Astrocyte (in vitro differentiated cells and primary cell): ENCODE measurements around the gene COL18A1. TPM values are rescaled to one million over a fixed set of nuclear protein-coding genes. Genes with fewer than 3 reads are reported as not detected.
A peak's percentile ranks its signal among the peaks of the same experiment; 100 is the strongest.
"Not testable (repeated sequence)": the region's sequence is repeated elsewhere in the genome, so short reads cannot be mapped to it uniquely, and the experiment has no call there.

Source experiments
- DNase-seq: peaks from one replicate; pipeline ENCODE4 v3.0.0-alpha.2; 2010; ENCODE audit warnings: low read depth
- FAIRE-seq: peaks from 2 replicates; lab custom pipeline; 2011; peaks lifted over from hg19 to GRCh38; lab: Jason Lieb, UNC
- H2AFZ ChIP-seq: 2 replicates; pipeline ENCODE4 v1.6.0; 2012; ENCODE audit warnings: low read depth, low read length, inconsistent platforms
- H3K27ac ChIP-seq: 2 replicates; pipeline ENCODE4 v1.5.1; 2011; ENCODE audit warnings: low read depth, low read length, inconsistent platforms
- H3K27me3 ChIP-seq: 2 replicates; pipeline ENCODE4 v1.6.0; 2011; ENCODE audit warnings: low read length, inconsistent platforms; ENCODE audit not compliant: insufficient read depth
- H3K36me3 ChIP-seq: 2 replicates; pipeline ENCODE4 v1.5.1; 2011; ENCODE audit warnings: low read length, inconsistent platforms; ENCODE audit not compliant: insufficient read depth
- H3K4me1 ChIP-seq: 2 replicates; pipeline ENCODE4 v1.5.1; 2011; ENCODE audit warnings: low read length, inconsistent platforms; ENCODE audit not compliant: insufficient read depth
- H3K4me2 ChIP-seq: 2 replicates; pipeline ENCODE4 v1.6.0; 2012; ENCODE audit warnings: low read length, inconsistent platforms
- H3K4me3 ChIP-seq: 2 replicates; pipeline ENCODE4 v1.5.1; 2011; ENCODE audit warnings: low read depth, mild to moderate bottlenecking, low read length, inconsistent platforms; ENCODE audit not compliant: insufficient read depth
- H3K79me2 ChIP-seq: 2 replicates; pipeline ENCODE4 v1.6.0; 2012; ENCODE audit warnings: mild to moderate bottlenecking, low read length, inconsistent platforms; ENCODE audit not compliant: insufficient read depth
- H3K9ac ChIP-seq: 2 replicates; pipeline ENCODE4 v1.6.0; 2012; ENCODE audit warnings: mild to moderate bottlenecking, low read length, inconsistent platforms
- H3K9me3 ChIP-seq: 2 replicates; pipeline ENCODE4 v1.5.1; 2012; ENCODE audit warnings: low read depth, mild to moderate bottlenecking, low read length, inconsistent platforms; ENCODE audit not compliant: insufficient read depth
- H4K20me1 ChIP-seq: 2 replicates; pipeline ENCODE4 v1.6.0; 2012; ENCODE audit warnings: low read length, inconsistent platforms; ENCODE audit not compliant: insufficient read depth
- H3K27ac Mint-ChIP-seq: one replicate; pipeline ENCODE4 v1.8.0; 2021; ENCODE audit warnings: mild to moderate bottlenecking, mixed read lengths; ENCODE audit not compliant: unreplicated experiment
- H3K27me3 Mint-ChIP-seq: one replicate; pipeline ENCODE4 v1.8.0; 2021; ENCODE audit warnings: low read depth, mixed read lengths; ENCODE audit not compliant: unreplicated experiment
- H3K36me3 Mint-ChIP-seq: one replicate; pipeline ENCODE4 v1.8.0; 2021; ENCODE audit warnings: low read depth, mixed read lengths; ENCODE audit not compliant: unreplicated experiment
- H3K4me1 Mint-ChIP-seq: one replicate; pipeline ENCODE4 v1.8.0; 2021; ENCODE audit warnings: low read depth, mixed read lengths; ENCODE audit not compliant: unreplicated experiment
- H3K4me3 Mint-ChIP-seq: one replicate; pipeline ENCODE4 v1.8.0; 2021; ENCODE audit warnings: mild to moderate bottlenecking, moderate library complexity, mixed read lengths; ENCODE audit not compliant: unreplicated experiment
- H3K9me3 Mint-ChIP-seq: one replicate; pipeline ENCODE4 v1.8.0; 2021; ENCODE audit warnings: mild to moderate bottlenecking, mixed read lengths; ENCODE audit not compliant: unreplicated experiment
- EZH2 ChIP-seq: IDR thresholded peaks from 2 replicates; pipeline ENCODE4 v1.6.1; 2012; ENCODE audit warnings: mild to moderate bottlenecking, low read length, inconsistent platforms; ENCODE audit not compliant: insufficient read depth
- total RNA-seq: library from RNA; stranded (reverse); gene quantifications from 2 replicates; pipeline ENCODE4 v1.2.1, GENCODE V29; 2021
- TF ChIP-seq, protein P1 (sequence below): IDR thresholded peaks from 2 replicates; pipeline ENCODE4 v1.5.1; 2011; ENCODE audit warnings: low read depth, mild to moderate bottlenecking, inconsistent platforms, low read length, moderate library complexity; ENCODE audit not compliant: insufficient read depth

The COL18A1 gene
- total RNA-seq, 1 donor from 2014 or later, result 616 TPM

DNA sequence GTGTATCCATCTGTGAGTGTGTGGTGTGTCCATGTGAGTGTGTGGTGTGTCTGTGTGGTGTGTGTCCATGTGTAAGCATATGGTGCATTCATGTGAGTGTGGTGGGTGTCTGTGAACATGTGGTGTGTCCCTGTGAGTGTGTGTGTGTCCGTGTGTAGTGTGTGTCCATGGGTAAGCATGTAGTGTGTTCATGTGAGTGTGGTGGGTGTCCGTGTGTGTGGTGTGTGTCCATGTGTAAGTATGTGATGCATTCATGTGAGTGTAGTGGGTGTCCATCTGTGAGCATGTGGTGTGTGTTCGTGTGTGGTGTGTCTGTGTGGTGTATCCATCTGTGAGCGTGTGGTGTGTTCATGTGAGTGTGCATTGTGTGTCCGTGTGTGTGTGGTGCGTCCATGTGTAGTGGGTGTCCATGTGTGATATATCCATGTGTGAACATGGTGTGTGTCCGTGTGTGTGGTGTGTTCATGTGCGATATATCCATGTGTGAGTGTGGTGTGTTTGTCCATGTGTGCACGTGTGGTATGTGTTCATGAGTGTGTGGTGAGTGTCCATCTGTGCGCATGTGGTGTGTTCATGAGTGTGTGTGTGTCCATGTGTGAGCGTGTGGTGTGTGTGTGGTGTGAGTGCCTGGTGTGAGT lies 124.9 kb downstream of the COL18A1 start:
- Histone ChIP-seq H3K4me1 (peaks cover 10% of the 10 kb centered on the region), H3K4me2 (no peak overlapping the region), H4K20me1 (peaks cover 18% of the 10 kb centered on the region), H3K27me3 (no peaks in the 10 kb centered on the region), H3K36me3 (peaks cover 9% of the 10 kb centered on the region), H3K27ac (no peak overlapping the region), H3K9ac (no peak overlapping the region), H3K79me2 (peaks cover 7% of the 10 kb centered on the region), H3K4me3 (no peak overlapping the region), H2AFZ (no peak overlapping the region), H3K9me3 (no peaks in the 10 kb centered on the region)
- H3K27ac Mint-ChIP-seq, result no peak overlapping the region
- H3K4me3 Mint-ChIP-seq, result no peak overlapping the region
- no peaks in the 10 kb centered on the region for H3K9me3 Mint-ChIP-seq
- H3K27me3 Mint-ChIP-seq, result no peaks in the 10 kb centered on the region
- H3K36me3 Mint-ChIP-seq, result peaks cover 1% of the 10 kb centered on the region
- FAIRE-seq (peak; percentile 34), DNase-seq (no peak)
- TF ChIP-seq, protein P1, sequence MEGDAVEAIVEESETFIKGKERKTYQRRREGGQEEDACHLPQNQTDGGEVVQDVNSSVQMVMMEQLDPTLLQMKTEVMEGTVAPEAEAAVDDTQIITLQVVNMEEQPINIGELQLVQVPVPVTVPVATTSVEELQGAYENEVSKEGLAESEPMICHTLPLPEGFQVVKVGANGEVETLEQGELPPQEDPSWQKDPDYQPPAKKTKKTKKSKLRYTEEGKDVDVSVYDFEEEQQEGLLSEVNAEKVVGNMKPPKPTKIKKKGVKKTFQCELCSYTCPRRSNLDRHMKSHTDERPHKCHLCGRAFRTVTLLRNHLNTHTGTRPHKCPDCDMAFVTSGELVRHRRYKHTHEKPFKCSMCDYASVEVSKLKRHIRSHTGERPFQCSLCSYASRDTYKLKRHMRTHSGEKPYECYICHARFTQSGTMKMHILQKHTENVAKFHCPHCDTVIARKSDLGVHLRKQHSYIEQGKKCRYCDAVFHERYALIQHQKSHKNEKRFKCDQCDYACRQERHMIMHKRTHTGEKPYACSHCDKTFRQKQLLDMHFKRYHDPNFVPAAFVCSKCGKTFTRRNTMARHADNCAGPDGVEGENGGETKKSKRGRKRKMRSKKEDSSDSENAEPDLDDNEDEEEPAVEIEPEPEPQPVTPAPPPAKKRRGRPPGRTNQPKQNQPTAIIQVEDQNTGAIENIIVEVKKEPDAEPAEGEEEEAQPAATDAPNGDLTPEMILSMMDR, result no peak
- TF ChIP-seq EZH2, result no peak
- no peaks in the 10 kb centered on the region for H3K4me1 Mint-ChIP-seq

DNA sequence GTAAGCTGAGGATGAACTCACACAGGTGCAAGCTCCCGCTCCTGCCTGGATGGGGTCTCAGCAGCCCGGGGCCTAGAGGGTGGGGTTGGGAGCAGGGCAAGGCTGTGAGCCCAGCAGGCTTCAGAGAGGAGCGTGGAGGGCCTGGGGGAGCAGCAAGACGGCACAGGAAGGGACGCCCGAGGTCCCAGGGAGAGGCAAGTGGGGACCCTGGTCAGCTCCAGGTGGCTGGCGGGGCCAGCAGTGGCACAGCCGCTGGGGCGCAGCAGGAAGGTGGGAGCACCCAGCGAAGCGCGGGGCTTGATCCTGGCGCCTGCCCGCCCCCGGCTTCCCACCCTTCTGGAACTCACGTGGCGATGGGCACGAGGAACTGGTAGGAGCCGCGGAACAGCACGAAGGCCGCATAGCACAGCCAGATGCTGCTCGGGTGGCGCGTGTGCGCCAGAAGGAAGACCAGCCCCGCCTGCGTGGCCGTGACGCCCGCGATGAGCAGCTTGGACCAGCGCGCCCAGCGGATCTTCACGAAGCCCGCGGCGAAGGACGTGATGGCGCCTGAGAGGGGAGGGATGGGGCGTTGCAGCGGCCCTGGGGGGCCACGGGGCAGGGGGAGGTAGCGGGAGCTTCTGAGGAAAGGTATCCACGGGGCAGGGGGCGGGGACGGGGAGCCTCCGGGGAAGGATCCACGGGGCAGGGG lies 125.6 kb downstream of the COL18A1 start:
- Mint-ChIP-seq H3K4me3 (no peak overlapping the region), H3K4me1 (no peaks in the 10 kb centered on the region)
- no peak overlapping the region for H3K9ac ChIP-seq

DNA sequence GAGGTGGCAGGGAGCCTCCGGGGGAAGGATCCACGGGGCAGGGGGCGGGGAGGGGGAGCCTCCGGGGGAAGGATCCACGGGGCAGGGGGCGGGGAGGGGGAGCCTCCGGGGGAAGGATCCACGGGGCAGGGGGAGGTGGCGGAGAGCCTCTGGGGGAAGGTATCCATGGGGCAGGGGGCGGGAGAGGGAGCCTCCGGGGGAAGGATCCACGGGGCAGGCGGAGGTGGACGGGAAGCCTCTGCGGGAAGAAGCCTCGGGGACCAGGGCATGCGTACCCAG lies 126.1 kb downstream of the COL18A1 start:
- Histone ChIP-seq H3K4me1 (peaks cover 10% of the 10 kb centered on the region), H4K20me1 (peaks cover 18% of the 10 kb centered on the region)
- not testable (repeated sequence) for H3K36me3 ChIP-seq, H3K9ac ChIP-seq, H3K36me3 Mint-ChIP-seq, FAIRE-seq, H3K4me2 ChIP-seq, H2AFZ ChIP-seq, H3K27ac Mint-ChIP-seq, H3K27ac ChIP-seq, H3K27me3 Mint-ChIP-seq, H3K4me1 Mint-ChIP-seq, DNase-seq, H3K4me3 Mint-ChIP-seq, H3K79me2 ChIP-seq, H3K4me3 ChIP-seq, H3K27me3 ChIP-seq, H3K9me3 ChIP-seq, H3K9me3 Mint-ChIP-seq

More for the DNA sequence above, 125.6 kb downstream of the COL18A1 start:
- Histone ChIP-seq H3K79me2 (peaks cover 7% of the 10 kb centered on the region), H3K4me3 (no peak overlapping the region), H2AFZ (no peak overlapping the region), H3K27ac (no peak overlapping the region), H3K36me3 (peaks cover 9% of the 10 kb centered on the region), H3K27me3 (no peaks in the 10 kb centered on the region), H3K9me3 (no peaks in the 10 kb centered on the region), H4K20me1 (peaks cover 18% of the 10 kb centered on the region), H3K4me1 (peaks cover 10% of the 10 kb centered on the region), H3K4me2 (no peak overlapping the region)
- DNase-seq (no peak), FAIRE-seq (no peak)
- H3K9me3 Mint-ChIP-seq, result no peaks in the 10 kb centered on the region
- H3K27me3 Mint-ChIP-seq, result no peaks in the 10 kb centered on the region
- H3K27ac Mint-ChIP-seq, result no peak overlapping the region
- TF ChIP-seq EZH2, result no peak
- TF ChIP-seq, protein P1, result no peak
- H3K36me3 Mint-ChIP-seq, result peaks cover 3% of the 10 kb centered on the region
